ENCODE data around the gene AACS.

- TF ChIP-seq CTCF (IDR thresholded peaks at IDR 0.05; ENCODE audit: low read length) = no peak
- TF ChIP-seq EZH2phosphoT487 (IDR thresholded peaks at IDR 0.05; ENCODE audit: low read length) = no peak
These were observed 39.5 kb upstream of the AACS start for GRCh38 chr12:125025606-125026235.

Measured in MM.1S (cell line).